Hematopoietic multipotent progenitor cell treated with erythropoietin and hydrocortisone succinate and interleukin-3 and kit ligand, for 4 days (in vitro differentiated cells): ENCODE data around the gene SKIC2.
A peak's percentile ranks its signal among the peaks of the same experiment; 100 is the strongest.
"Not testable (repeated sequence)": the region's sequence is repeated elsewhere in the genome, so short reads cannot be mapped to it uniquely, and the experiment has no call there.

ENCODE experiments used
- DNase-seq: peaks from one replicate; pipeline ENCODE4 v3.0.0-alpha.2; 2015

SKIC2 gene

GRCh38 chr6:32005538-32005880 is 46.5 kb downstream of the SKIC2 start:
- DNase-seq, result peak; percentile 8

- DNase-seq, result not testable (repeated sequence)
These were observed 47.1 kb downstream of the SKIC2 start for GRCh38 chr6:32005991-32006529.

- not testable (repeated sequence) for DNase-seq
These were observed 48.1 kb downstream of the SKIC2 start for GRCh38 chr6:32007086-32007485.

- not testable (repeated sequence) for DNase-seq
These were observed 49.1 kb downstream of the SKIC2 start for GRCh38 chr6:32008037-32008436.

- DNase-seq, result not testable (repeated sequence)
These were observed 49.6 kb downstream of the SKIC2 start for GRCh38 chr6:32008616-32009015.

- DNase-seq, result not testable (repeated sequence)
These were observed 50.6 kb downstream of the SKIC2 start for GRCh38 chr6:32009537-32009936.

GRCh38 chr6:32010856-32011530 is 52.0 kb downstream of the SKIC2 start:
- DNase-seq, result not testable (repeated sequence)

- not testable (repeated sequence) for DNase-seq
These were observed 54.1 kb downstream of the SKIC2 start for GRCh38 chr6:32012941-32013617.

GRCh38 chr6:32013738-32014137 is 54.8 kb downstream of the SKIC2 start:
- not testable (repeated sequence) for DNase-seq

- not testable (repeated sequence) for DNase-seq
These were observed 55.6 kb downstream of the SKIC2 start, which contains the start of gene C4B for GRCh38 chr6:32014547-32014946. C4B (plus strand) TSS chr6:32014795; CDS start chr6:32014846, 51 bp downstream.
